ENCODE results near the gene GPR39. TPM values are rescaled to one million over a fixed set of nuclear protein-coding genes. Genes with fewer than 3 reads are reported as not detected.

GPR39 gene
- total RNA-seq, 1 donor from 2014 or later: 9.0 TPM

DNA sequence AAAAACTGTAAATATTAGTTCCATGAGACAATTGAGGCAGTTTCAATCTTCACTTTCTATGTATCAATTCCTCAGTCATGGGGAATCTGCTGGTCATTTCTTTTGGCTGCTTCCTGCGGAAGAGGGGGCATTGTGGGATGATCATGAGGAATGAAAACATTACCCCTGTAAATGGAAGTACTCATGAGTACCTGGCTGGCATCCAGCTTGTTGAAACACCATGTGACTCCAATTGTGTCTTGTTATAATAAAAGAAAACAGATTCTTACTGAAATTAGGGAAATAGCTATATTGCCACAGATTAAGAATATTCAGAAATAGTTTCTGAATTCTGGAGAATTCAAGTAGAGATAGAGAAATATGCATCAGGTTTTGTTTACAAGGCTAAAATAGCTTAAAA lies 41.6 kb upstream of the GPR39 start:
- TF ChIP-seq, protein P1, sequence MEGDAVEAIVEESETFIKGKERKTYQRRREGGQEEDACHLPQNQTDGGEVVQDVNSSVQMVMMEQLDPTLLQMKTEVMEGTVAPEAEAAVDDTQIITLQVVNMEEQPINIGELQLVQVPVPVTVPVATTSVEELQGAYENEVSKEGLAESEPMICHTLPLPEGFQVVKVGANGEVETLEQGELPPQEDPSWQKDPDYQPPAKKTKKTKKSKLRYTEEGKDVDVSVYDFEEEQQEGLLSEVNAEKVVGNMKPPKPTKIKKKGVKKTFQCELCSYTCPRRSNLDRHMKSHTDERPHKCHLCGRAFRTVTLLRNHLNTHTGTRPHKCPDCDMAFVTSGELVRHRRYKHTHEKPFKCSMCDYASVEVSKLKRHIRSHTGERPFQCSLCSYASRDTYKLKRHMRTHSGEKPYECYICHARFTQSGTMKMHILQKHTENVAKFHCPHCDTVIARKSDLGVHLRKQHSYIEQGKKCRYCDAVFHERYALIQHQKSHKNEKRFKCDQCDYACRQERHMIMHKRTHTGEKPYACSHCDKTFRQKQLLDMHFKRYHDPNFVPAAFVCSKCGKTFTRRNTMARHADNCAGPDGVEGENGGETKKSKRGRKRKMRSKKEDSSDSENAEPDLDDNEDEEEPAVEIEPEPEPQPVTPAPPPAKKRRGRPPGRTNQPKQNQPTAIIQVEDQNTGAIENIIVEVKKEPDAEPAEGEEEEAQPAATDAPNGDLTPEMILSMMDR (conservative IDR thresholded peaks at IDR 0.05; ENCODE audit: low read depth, low read length): no peak

DNA sequence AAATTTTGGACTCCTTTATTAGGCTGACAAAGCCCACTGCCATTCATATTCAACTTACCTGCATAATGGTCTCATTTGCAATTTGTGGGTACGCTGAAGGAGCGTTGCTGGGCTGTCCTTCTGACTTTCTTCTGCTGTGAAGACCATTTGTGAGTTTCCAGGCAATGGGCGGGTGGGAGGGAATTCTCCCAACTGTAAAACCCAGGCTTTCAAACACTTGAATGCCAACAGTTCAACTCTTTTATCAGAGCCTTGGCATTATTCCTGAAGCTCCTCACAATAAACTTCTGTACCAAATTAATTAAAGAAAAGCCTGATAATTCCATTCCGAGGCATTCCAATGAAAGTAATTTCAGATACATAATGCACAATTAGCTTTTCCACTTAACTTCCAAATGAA lies 35.2 kb upstream of the GPR39 start:
- H3K4me3 ChIP-seq (ENCODE audit: low read depth, low read length): no peak overlapping the region
- DNase-seq (ENCODE audit: low read depth): no peak
- TF ChIP-seq, protein P1 (conservative IDR thresholded peaks at IDR 0.05; ENCODE audit: low read depth, low read length): no peak

More for the DNA sequence above, 41.6 kb upstream of the GPR39 start:
- no peak for DNase-seq (ENCODE audit: low read depth)
- H3K4me3 ChIP-seq (ENCODE audit: low read depth, low read length): no peak overlapping the region

DNA sequence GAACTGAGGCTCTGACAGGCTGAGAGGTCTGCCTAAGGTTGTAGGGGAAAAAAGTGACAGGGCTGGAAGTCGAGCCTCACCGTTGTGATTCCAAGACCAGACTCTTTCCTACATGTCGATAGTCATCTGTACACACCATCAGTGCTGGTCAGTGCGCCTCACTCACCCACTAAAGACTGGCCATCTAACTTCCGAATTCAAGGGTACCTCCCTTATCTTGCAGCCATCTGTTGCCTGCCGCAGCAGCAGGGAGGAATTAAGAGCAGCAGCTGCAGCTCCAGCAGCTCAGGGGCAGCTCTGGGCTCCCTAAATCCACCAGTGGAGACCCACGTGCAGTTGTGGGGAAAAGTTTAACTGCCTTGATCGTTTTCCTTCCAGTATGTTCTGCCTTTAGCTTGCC lies 32.6 kb upstream of the GPR39 start:
- no peak overlapping the region for H3K4me3 ChIP-seq (ENCODE audit: low read depth, low read length)
- no peak for DNase-seq (ENCODE audit: low read depth)
- TF ChIP-seq, protein P1 (conservative IDR thresholded peaks at IDR 0.05; ENCODE audit: low read depth, low read length): no peak

DNA sequence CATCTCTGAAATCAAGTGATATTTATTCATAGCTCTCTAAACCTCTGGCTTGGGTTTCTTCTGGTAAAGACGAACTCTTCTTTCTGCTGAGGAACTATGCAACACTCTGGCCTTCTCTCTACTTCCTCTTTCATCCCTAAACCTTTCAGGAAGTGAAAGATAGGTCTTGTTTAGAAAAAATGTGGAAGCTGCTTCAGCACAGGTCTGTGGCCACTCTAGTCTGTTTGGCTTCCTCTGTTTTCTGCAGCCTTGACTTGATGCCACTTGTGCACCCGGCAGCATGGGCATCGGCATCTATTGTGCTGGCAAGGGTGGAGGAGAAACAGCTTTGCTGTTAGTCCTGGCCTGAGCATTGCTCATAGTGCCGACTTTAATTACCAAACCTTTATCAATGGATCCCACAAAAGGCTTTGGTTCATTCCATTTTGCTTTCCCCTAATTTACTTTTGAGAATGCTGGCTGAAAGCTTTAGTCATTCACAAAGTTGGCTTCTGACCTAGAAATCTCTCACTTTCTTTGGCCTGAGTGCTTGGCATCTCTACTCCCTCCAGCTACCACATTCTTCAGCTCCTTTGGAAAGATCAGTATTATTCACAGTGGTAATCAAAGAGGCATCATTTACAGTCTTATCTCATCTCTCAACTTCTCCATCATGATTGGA lies 32.0 kb upstream of the GPR39 start:
- no peak for DNase-seq (ENCODE audit: low read depth)
- TF ChIP-seq, protein P1 (conservative IDR thresholded peaks at IDR 0.05; ENCODE audit: low read depth, low read length): no peak
- no peak overlapping the region for H3K4me3 ChIP-seq (ENCODE audit: low read depth, low read length)

DNA sequence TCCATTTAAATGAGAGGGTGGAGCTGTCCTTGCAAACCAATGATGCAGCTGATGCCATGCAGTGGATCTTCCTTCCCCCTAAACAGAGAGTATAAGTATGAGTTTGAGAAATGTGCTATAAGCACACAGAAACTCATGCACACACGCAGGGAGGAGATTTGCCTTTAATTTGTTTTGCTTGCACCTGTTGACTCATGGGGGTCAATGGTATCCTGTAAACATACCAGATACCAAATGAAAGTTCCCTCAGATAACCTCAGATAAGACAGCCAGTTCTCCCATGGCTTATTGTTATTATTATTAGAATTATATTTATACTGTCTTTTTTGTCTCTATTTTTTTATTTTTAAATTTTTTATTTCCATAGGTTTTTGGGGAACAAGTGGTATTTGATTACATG lies 29.5 kb upstream of the GPR39 start:
- no peak for DNase-seq (ENCODE audit: low read depth)
- no peak overlapping the region for H3K4me3 ChIP-seq (ENCODE audit: low read depth, low read length)
- TF ChIP-seq, protein P1 (conservative IDR thresholded peaks at IDR 0.05; ENCODE audit: low read depth, low read length): no peak

DNA sequence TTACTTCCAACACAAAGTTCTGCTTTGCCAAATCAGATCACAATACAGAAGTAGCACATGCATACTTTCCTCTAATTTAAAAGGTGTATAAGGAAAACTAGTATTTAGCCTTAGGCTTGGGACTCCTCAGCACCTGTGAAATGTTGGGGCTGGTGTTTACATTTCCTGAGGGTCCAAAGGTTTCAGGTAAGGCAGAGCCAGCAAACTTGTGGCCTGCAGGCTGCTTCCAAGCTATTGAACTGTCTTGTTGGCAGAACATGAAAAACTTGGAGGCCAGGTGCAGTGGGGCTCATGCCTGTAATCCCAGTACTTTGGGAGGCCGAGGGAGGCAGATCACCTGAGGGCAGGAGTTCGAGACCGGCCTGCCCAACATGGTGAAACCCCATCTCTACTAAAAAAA lies 26.5 kb upstream of the GPR39 start:
- DNase-seq (ENCODE audit: low read depth): no peak
- H3K4me3 ChIP-seq (ENCODE audit: low read depth, low read length): no peak overlapping the region
- TF ChIP-seq, protein P1 (conservative IDR thresholded peaks at IDR 0.05; ENCODE audit: low read depth, low read length): no peak

DNA sequence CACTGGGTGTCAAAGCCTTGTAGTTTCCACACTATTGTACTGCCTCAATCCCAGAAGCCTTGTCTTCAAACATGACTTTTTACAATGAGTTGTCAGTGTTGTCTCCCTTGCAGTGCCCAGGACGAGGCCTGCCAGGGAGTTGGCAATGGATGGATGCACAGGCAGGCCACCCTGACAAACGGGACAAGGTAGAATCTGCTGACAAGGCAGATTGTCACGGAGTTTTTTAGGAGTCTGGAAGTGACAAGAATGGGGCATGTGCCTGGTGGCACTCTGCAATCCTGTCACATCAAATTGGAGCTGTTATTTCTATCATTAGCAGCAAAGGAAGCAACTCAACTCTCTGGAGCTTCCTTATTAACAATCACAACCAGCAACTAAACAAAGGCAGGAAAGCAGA lies 25.2 kb upstream of the GPR39 start:
- no peak for DNase-seq (ENCODE audit: low read depth)
- H3K4me3 ChIP-seq (ENCODE audit: low read depth, low read length): no peak overlapping the region
- TF ChIP-seq, protein P1 (conservative IDR thresholded peaks at IDR 0.05; ENCODE audit: low read depth, low read length): no peak
